ENCODE measurements around the gene EPB41L1. TPM values are rescaled to one million over a fixed set of nuclear protein-coding genes. Genes with fewer than 3 reads are reported as not detected.
"Not testable (repeated sequence)": the region's sequence is repeated elsewhere in the genome, so short reads cannot be mapped to it uniquely, and the experiment has no call there.

EPB41L1 gene
- polyA plus RNA-seq, 1 donor: 63.3 TPM

DNA sequence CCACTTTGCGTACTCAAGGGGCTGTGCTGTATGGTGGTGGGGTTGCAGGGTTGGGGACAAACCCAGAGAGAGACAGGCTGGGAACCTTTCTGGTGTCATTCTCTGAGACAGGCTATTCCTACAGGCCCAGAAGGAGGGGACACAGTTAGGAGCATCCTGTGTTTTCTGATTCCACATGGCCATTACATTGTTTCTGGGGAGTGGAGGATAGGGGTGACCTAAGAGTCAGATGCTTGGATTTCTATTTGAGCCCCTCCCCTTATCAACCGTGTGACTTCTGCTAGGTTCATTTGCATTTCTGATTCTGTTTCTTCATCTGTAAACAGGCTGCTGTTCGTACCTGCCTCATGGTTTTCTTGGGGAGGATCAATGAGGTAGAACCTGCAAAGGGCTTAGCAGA is 29.4 kb upstream of the EPB41L1 start:
- DNase-seq: no peak

DNA sequence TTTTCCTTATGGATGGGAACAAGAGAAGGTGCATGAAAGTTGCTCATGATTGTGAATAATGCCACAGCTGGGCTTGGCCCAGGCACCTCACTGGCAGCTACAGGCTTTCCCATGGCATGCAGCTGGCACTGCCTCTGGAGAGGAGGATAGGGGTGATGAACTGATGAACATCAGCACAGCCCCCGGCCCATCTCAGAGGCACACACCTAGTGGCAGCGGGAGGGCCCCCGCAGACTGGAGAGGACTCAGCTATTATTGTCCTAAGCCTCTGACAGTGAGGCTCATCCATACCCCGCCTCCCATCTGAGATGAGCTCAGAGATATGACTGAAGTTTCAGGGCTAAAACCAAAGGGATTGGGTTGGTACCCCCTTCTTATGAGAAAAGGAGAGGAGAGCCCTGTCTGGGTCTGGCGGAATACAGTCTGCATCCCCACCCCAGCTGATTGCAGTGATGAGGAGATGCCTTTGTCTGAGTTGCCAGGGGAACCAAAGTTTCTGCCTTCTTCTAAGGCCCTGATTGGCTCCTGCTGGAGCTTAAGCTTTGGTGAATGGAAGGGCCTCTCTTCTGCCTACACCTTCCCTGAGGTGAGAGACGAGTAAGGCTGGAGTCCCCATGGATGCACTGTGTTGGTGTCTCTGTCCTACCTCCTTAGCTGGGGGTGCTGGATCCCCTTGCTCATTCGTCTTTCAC is 27.6 kb upstream of the EPB41L1 start:
- no peak for DNase-seq

DNA sequence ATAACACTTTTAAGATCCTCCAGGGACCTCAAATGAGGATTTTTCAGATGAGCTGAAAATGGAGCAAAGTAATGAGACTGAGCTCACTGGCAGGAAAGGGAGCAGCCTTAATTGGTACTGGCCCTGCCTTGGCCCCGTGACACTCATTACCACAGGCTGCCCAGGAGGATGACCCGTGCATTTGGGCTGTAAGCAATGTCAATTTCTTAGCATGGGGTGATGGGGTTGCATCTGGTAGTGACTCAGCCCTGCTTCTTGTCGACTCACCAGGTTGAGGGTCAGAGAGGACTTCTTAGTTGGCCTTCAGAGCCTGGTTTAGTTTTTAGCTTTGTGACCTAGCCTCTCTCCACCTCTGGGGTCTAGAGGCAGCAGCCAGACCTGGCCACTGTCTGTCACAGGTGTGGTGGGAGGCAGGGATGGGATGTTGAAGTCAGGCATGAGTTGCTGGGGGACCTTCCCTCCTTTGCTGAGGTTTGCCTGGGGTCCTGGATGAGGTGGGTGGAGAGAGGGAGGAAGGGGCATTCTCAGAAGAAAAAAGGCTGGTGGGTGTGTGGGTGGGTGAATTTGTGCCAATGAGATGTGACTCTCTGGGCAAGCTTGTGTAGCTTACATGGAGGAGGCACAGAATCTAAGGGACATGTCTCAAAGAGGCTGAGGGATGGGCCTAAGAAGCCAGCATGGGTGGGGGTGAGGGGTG is 25.9 kb upstream of the EPB41L1 start:
- no peak for DNase-seq

DNA sequence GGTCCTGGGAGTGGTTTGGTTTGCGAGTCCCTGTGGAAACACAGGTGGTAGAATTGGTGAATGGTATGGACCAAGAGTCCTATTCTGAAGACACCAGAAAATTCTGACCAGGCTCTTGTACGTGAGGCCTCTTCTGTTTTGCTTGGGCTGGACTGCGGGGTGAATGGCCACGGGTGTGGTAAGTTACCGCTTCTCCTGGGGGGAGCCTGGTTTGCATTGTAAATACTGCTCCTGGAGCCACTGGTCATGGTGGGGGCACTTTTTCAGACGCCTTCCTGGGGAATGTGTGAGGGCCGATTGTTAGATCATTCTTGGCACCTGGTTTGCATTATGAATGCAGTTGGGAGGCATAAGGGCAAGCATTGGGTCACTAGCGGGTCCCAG is 25.4 kb upstream of the EPB41L1 start:
- no peak for DNase-seq

DNA sequence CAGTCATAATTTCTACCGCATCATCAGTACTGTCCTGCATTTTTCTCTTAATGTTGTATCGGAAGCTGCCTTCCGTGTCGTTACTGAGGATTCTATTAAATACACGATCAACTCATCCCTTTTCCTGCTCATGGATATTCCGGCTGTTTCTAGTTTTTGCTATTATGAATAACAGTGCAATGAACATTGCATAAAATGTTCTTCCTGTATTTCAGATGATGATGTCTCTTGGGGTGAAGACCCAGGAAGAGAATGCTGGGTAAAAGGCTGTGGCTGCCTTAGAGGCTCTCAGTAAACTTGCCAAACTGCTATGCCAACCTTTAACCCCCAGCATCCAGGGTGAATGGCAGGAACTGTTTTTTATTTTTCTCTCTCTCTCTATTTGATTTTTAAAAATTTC is 24.1 kb upstream of the EPB41L1 start:
- no peak for DNase-seq

DNA sequence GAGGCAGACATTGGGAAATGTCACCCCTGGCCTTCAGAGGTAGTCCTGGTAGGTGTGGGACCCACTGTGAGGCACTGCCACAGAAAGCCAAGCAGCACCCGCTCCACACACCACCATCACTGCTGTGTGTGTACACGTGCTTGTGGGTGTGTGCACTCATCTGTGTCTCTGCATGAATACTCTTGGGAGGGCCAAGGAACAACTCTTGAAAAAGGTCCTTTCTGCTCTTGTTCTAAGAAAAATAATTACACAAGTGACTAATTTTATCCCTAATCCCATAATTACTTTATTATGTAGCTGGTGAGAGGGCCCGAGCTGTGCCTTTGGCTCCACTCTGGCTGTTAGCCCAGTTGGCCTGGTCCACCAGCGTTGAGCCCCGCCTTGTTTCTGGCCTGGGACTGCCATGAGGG is 21.7 kb upstream of the EPB41L1 start:
- no peak for DNase-seq

DNA sequence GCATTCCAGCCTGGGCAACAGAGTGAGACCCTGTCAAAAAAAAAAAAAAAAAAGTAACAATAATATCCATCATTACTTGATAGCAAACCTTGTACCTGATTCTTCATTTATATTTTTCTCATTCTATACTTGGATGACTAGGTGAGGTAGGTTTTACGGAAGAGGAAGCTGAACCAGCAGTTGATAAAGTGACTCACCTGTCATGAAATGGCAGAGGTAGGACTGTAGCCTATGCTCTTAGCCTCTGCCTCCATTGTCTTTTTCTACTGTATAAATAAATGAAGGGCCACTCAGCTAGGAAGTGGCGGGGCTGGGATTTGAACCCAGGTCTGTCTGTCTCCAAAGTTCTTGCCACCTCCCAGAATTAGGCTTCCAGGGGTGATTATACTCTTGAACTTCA is 20.7 kb upstream of the EPB41L1 start:
- DNase-seq: no peak

DNA sequence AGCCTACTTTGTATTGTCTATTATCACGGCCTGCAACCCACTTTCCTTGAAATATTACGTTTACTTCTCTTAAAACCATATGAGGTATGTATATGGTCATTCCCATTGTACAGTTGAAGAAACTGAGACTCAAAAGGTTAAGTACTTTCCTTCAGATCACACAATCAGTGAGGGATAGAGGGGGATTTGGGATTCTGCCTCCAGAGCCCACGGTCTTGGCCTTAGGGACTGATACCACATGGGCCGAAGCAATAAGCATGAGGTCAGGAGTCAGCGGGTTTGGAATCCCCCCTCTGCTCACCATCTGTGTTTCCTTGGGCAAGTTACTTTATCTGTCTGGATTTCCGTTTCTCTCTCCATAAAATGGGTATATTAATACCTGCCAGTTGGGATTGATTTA is 19.4 kb upstream of the EPB41L1 start:
- no peak for DNase-seq

DNA sequence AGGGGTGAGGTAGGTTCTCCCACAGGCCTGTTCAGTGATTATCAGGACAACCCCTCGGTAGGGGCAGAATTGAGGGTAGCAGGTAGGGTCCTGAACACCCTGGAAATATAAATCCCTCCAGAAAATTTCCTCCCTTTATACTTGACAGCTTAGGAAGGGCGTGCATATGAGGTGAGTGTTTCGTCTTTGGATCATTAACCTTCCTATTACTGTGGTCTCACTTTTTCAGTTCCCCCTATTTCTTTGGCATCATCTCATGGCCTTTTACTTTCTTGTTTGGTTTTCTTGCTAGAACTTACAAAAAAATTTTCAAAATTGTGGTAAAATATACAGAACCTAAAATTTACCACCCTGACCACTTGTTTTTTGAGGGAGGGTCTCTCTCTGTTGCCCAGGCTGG is 18.7 kb upstream of the EPB41L1 start:
- no peak for DNase-seq

DNA sequence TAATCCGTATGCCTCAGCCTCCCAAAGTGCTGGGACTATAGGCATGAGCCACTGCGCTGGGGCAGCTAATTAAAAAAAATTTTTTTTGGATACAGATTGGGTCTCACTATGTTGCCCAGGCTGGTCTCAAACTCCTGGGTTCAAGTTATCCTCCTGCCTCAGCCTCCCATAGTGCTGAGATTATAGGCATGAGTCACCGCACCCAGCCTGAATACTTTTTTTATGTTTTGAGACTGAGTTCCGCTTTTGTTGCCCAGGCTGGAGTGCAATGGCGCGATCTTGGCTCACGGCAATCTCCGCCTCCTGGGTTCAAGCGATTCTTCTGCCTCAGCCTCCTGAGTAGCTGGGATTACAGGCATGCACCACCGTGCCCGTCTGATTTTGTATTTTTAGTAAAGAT is 17.2 kb upstream of the EPB41L1 start:
- DNase-seq: not testable (repeated sequence)

DNA sequence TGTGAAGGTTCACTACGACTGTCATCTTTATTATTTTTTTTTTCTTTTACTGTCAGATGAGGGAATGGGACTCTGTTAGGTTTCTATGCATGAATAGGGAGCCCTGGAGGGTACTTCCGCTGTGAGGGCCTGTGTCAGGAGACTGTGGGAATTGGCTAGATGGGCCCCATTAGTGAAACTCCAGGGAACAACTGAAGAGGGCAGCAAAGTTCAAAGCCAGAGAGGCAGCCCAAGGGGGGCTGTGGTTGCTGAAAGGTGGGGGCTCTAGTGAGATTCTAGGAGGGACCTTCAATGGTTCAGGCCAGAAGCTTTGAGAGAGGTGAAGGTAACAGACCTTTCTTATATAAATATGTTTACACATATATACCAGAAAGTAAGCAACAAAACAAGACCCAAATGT is 13.2 kb upstream of the EPB41L1 start:
- DNase-seq: no peak

DNA sequence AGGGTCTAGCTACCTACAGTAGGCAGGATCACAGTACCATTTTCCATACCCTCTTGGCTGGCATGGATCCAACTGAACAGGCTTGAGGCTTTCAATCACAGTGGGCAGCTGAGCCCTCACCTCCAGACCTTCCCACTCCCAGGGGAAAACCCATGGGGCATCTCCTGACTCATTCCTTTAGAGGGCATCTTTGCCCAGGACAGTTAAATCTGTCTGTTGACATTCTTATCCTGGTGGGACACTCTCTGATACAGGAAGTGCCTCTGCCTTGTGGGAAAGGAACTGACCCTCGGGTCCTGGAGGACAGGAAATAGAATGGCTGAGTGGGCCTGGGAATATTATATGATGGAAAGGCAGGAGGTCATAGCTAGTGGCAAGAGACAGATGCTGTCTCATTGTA is 10.2 kb upstream of the EPB41L1 start:
- DNase-seq: no peak

DNA sequence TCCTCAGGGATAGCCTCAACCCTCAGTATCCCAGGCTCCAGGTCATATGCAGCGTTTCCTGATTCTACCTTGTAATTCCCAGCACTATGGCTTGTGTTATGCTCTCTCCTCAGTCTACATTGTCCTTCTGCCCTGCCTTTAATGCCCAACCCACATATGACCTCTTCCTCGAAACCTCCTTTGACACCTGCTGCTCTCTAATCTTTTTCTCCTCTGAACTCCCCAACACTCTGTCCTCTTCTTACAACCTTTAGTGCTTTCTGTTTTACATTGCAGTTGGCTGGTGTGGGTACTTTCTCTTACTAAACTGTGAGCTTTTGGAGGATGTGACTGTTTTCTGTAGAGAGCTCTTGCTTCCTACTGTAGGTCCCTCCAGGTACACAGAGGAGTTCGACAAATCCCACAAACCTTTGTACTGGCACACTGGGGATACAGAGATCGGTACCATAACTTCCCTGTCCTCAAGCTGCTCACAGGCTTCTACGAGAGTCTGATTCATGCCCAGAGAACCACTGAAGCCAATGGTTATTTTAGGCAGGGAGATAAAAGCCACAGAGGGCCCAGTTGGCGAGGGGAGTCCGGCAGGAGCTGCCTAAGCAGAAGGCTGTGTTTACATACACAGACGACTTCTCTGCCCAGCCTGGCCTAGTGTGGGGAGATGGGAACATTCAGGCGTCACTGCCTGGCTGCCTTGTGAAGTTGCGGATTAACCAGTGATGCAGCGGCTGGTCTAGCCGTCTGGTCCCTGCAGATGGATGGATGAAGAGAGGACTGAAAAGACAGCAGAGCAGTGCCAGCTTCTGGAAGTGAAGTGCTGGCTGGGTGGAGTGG is 8.4 kb upstream of the EPB41L1 start:
- no peak for DNase-seq

DNA sequence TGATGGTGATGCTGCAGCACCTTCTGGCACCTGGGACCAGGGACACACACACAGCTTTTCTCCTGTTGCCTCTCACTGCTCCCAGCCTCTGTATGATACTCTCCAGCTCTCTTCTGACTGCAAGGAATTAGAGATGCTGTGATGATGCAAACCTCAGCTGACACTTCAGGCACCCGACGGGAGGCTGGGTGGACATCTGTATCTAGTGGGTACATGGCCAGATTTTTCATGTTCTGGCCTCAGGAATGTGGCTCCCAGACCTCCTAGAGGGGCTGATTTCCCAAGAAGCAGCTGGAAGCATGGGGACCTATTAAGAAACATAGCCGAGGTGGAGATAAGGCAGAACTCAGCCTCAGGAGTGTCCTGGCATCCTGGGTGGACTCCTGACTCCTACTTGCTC is 6.8 kb upstream of the EPB41L1 start:
- no peak for DNase-seq

DNA sequence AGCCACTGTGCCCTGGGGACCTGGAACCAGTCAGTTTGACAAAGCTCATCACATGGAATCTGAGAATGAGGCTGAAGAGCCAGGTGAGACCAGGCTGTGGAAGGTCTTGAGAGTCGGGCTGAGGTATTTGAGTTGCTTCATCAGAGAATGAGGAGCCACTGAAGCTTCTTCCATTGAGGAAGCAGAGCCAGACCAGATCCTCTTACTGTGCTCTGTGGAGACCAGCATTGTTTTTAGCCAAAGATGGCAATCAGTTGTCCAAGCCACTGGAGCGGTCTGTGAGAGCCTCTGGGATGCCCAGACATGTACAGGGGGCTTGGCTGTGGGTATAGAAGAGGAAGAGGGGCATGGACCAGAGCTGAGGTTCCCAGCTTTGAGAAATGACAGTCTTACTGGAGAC is 6.1 kb upstream of the EPB41L1 start:
- DNase-seq: no peak

DNA sequence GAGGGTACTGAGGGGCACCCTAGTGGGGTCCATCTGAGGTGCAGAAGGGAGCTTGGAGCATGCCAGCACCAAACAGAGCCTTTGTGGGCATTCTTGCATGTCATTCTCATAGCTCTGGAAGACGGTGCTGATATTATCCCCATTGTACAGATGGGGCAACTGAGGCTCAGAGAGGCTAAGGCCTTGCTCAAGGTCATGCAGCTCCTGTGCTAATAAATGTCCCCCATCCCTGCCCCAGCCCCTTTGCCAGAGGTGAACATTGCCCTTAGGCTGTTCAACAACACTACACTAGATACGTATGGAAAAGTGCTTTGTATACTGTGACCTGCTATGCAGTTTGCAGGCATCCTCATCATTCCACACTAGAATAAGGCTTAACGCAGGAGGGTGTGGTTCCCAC is 5.5 kb upstream of the EPB41L1 start:
- no peak for DNase-seq

DNA sequence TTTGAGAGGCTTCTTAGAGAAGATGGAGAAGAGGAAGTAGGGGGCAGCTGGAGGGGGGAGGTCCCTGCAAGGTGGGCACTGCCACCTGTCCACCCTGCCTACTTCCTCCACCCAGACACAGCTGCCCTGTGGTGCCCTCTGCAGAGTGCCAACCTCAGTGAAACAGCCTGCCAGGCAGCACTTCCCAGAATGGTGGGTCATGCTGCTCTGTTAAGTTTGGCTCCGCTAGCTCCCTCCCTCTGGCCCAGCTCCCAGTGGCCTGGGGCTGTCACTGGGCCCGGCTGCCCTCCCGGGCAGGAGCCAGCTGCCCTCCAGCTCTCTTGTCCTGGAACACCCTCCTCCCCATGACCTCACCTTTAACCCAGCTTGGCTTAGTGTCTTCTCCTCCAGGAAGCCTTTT is 5.1 kb upstream of the EPB41L1 start:
- no peak for DNase-seq

DNA sequence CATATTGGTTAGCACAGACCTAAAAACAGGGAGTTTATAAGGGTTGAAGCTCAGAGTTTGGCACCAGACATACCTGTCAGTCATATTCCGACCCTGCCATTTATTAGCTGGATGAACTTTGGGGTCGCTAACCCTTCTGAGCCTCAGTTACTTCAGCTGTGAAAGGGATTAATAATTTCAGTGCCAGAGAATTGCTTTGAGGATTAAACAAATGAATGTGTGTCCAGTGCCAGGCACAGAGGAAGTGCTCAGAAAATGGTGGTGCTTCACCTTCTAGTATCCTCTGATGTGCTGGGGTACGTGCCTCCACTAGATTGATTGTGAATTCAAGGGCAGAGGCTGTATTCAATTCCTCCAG is 4.1 kb upstream of the EPB41L1 start:
- no peak for DNase-seq

DNA sequence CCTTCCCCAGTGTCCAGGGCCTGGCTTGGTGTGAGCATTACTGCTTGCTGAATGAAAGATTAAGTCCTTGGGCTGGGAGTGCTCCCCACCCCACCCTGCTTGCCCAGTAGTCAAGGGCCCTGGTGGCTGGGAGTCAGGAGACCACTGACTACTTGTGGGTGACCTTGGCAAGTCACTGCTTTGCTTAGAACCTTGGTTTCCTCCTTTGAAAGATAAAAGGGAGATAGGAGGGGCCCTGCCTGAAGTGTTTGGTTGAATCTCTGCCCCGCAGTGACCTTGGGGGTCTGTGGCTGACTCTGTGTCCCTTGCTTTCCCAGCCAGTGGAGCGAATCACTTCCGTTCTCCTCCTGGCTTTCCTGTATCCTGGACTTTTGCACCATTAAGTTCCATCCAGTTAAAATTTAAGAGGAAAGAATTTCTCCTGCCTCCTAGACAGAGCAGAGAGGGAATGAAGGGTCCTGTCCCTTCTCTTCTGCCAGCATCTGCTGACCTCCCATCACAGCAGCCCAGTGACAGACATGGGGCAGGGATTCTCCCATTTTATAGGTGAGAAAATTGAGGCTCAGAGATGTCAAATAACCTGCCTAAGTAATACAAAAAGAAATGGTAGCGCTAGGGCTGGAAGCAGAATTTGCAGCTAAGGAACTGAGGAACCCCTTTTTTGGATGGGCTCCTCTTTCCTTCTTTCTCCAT is 3.5 kb upstream of the EPB41L1 start:
- no peak for DNase-seq

DNA sequence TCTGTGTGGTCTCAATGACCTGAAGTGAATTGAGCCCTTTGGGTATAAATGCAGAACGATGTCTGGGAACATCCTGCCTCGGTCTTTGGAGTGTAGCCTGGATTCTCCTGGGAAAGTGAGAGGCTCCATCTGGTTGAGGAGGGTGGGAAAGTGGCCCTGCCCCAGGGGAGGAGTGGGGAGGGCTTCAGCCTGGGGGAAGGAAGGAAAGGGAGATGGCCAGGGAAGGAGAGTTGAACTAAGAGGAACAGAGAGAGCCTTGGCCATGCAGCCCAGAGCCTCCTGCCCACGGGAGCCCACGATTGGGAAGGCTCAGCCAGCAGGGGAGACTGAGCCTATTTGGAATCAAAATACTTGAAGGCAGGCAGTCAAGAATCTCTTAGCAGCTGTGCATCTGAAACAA is 2.3 kb upstream of the EPB41L1 start:
- DNase-seq: no peak

DNA sequence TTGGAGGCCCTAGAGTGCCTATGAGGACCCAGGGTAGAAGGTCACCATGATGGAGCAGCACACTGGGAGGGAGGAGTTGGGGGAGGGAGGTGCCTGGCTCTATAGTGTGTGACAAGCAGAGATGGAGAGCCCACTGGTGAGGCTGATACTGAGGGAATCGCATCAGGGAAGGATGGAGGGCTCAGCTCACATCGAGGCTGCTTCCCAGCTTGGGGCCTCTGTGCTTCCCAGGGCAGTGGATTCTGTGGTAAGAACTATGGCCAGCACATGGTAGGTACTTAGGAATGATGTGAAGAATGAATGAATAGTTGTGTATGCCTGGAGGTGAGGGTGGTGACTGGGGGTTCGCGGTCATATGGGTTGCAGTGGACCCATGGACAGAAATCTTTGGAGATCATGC is 1.3 kb upstream of the EPB41L1 start:
- DNase-seq: no peak

DNA sequence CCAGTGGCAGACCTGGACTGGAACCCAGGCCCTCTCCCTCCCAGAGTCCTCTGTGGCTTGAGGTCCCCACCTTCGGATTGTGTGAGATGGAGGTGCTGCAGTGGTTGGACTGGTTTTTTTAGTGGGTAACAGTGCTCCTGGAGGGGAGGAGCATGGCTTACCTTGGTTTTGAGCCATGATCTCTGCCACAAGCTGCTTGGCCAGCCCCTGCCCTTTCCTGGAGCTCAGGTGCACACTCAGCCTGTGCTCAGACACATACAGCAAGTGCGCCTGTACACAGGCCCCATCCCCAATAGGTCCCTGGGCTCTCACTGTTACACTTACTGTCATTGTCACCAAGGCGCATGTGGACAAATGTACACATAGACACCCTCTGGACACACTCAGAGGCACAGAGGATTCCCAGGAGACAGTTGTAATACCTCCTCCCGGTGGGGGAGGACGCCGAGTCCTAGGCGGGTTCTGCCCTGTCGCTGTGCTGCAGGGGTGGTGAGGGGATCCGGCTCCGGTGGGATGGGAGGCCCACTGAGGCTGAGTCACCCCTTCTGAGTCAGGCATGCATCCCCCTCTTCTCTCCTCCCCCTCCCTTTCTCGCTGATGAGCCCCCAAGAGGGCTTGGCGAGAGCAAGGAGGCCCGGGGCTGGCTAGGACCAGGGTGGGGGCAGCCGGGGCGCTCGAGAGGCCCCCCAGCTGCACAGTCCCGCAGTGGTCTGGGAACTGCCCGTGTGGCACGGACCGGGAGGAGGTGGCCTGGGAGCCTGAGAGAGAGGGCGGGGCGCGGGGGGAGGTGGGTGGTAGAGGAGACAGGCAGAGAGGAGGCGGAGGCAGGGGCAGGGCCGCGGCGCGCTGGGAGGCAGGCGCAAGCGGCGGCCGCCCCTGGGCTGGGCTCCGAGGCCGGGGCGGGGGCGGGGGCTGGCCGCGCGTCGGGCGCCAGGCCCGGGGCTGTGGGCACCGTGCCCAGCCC is 522 bp upstream of the EPB41L1 start:
- peak; percentile 76 for DNase-seq

All from left kidney (tissue), 2 donors.